Bronchial epithelial cell (primary cell): ENCODE data around the gene C1QB. TPM values are rescaled to one million over a fixed set of nuclear protein-coding genes. Genes with fewer than 3 reads are reported as not detected.

Experiments
- DNase-seq: peaks from one replicate; pipeline ENCODE4 v3.0.0-alpha.2; 2010; ENCODE audit warnings: low read depth
- FAIRE-seq: peaks from 2 replicates; lab custom pipeline; 2011; peaks lifted over from hg19 to GRCh38; lab: Jason Lieb, UNC
- H3K27me3 ChIP-seq: 2 replicates; pipeline ENCODE4 v1.5.1; 2011; ENCODE audit warnings: low read length; ENCODE audit not compliant: control insufficient read depth, insufficient read depth
- H3K36me3 ChIP-seq: 2 replicates; pipeline ENCODE4 v1.5.1; 2011; ENCODE audit warnings: low read length; ENCODE audit not compliant: control insufficient read depth, insufficient read depth
- H3K4me3 ChIP-seq: 2 replicates; pipeline ENCODE4 v1.5.1; 2011; ENCODE audit warnings: mild to moderate bottlenecking, low read depth, low read length, control low read depth
- CTCF ChIP-seq: IDR thresholded peaks from 2 replicates; pipeline ENCODE4 v1.5.1; 2011; ENCODE audit warnings: mild to moderate bottlenecking, moderate library complexity, low read length, control low read depth, inconsistent platforms; ENCODE audit not compliant: insufficient read depth, severe bottlenecking
- total RNA-seq: library from RNA; depleted of rRNA; stranded (reverse); fragments of >200 nt; gene quantifications from 2 replicates; pipeline ENCODE4 v1.2.1, GENCODE V29; 2014

Gene C1QB
- total RNA-seq, 1 donor from 2014 or later, result not detected

DNA sequence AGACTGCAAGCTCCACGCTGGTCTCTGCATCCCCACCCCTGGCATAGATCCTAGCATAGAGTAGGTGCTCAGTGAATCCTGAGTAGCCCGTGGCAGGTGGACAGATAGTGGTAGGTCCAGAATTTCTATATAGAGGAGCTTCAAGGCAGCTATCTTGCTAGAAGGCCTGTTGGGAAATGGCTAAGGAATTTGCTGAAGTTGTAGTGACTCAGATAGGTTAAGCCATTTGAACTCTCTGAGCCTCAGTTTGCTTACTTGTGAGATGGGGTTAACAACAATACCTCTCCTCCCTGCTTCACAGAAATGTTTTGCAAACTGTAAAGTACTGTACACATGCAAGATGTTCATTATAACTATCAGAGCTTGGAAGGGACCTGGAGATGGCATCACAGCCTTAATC is 34.2 kb downstream of the C1QB start:
- H3K36me3 ChIP-seq, result no peaks in the 10 kb centered on the region
- peaks cover 6% of the 10 kb centered on the region for H3K27me3 ChIP-seq
- FAIRE-seq (no peak), DNase-seq (no peak)
- TF ChIP-seq CTCF, result no peak
- no peak overlapping the region for H3K4me3 ChIP-seq

- Histone ChIP-seq H3K27me3 (peaks cover 4% of the 10 kb centered on the region), H3K4me3 (no peak overlapping the region), H3K36me3 (no peaks in the 10 kb centered on the region)
- DNase-seq, result no peak
- FAIRE-seq, result no peak
- TF ChIP-seq CTCF, result no peak
Observed at GRCh38 chr1:22688466-22688865, 35.4 kb downstream of the C1QB start.

DNA sequence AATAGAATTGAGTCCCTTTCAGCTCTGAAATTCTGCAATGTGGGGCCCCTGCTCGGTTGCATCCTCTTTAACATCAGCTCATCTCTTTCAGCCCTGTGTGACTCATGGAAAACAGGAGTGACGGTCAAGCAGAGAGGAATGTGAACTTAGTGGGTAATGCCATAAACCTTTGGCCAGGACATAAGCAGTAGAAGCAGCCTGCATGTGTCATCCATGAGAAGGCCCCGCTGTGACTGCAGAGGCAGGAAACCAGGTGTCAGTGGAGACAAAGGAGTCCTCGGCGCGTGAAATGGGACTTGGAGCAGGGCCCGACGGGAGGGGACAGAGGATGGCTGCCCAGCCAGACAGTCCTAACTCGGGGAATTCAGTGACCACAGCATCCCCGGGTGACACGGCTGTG is 36.5 kb downstream of the C1QB start:
- no peak overlapping the region for H3K4me3 ChIP-seq
- DNase-seq, result peak; percentile 55
- peak; percentile 82 for FAIRE-seq
- peaks cover 2% of the 10 kb centered on the region for H3K27me3 ChIP-seq
- H3K36me3 ChIP-seq, result no peaks in the 10 kb centered on the region
- TF ChIP-seq CTCF, result no peak

DNA sequence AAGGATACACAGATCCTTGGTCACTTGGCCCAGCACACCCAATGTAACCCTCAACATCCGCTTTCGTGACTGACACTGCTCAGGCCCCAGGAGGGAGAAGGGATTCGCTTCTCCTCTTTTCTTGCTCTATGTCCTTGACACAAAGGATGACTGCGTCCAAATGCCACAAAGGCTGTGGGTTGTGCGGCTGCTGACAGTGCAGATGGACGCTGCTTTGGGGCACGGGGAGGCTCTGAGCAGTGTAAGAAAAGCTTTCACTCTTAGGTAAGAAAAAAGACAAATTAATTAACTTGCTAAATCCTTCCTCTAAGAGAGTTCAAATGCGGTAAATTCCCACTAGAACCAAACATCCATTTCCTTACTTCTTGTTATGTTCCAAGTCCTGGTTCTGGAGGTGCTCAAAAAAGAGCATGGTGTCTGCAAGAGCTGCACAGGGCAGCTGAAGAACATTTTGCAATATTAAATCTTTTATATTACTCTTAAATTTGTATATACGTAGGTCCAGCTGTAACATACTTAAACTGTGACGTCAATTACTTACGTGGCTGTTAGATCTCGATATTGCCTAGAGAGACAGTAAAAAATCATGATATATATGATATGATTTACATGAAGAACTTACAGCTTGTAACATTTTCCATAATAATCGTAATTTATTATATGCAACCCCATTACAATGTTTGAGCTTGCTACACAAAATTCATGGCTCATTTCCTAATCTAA is 38.2 kb downstream of the C1QB start:
- no peak for TF ChIP-seq CTCF
- FAIRE-seq (no peak), DNase-seq (no peak)
- H3K27me3 ChIP-seq, result peaks cover 2% of the 10 kb centered on the region
- no peaks in the 10 kb centered on the region for H3K36me3 ChIP-seq
- no peak overlapping the region for H3K4me3 ChIP-seq

- Histone ChIP-seq H3K4me3 (no peak overlapping the region), H3K27me3 (no peaks in the 10 kb centered on the region), H3K36me3 (no peaks in the 10 kb centered on the region)
- TF ChIP-seq CTCF, result no peak
- no peak for DNase-seq
- no peak for FAIRE-seq
Observed at GRCh38 chr1:22694172-22694571, 41.1 kb downstream of the C1QB start.

GRCh38 chr1:22696610-22697009 is 43.6 kb downstream of the C1QB start:
- H3K4me3 ChIP-seq, result no peak overlapping the region
- no peak for DNase-seq
- no peaks in the 10 kb centered on the region for H3K36me3 ChIP-seq
- FAIRE-seq, result no peak
- no peak for TF ChIP-seq CTCF
- no peaks in the 10 kb centered on the region for H3K27me3 ChIP-seq
